K562 (cell line): ENCODE results near the gene GALM. TPM values are rescaled to one million over a fixed set of nuclear protein-coding genes. Genes with fewer than 3 reads are reported as not detected.

Source experiments
- ADNP ChIP-seq: fragments of 200-800 bp; sonication (Bioruptor generic); IDR thresholded peaks from 2 replicates; pipeline ENCODE4 v1.6.1; 2016; ENCODE audit warnings: missing genetic modification characterization, missing compliant biosample characterization
- BHLHE40 ChIP-seq: IDR thresholded peaks from 2 replicates; pipeline ENCODE4 v1.6.1; 2011; ENCODE audit warnings: low read length, improper control_type of control experiment
- CEBPB ChIP-seq: fragments of 450-650 bp; IDR thresholded peaks from 2 replicates; pipeline ENCODE4 v1.6.1; 2016; ENCODE audit warnings: missing genetic modification characterization, missing compliant biosample characterization
- E2F5 ChIP-seq: sonication (generic); formaldehyde crosslinking; IDR thresholded peaks from 2 replicates; pipeline ENCODE4 v1.8.0; 2022; ENCODE audit warnings: mild to moderate bottlenecking, missing genetic modification reagents
- ILF3 ChIP-seq: fragments of 450-650 bp; IDR thresholded peaks from 2 replicates; pipeline ENCODE4 v1.6.1; 2018; ENCODE audit warnings: antibody characterized with exemption, mild to moderate bottlenecking, moderate library complexity, borderline replicate concordance
- MNT ChIP-seq, 2 experiments: fragments of 450-650 bp; conservative IDR thresholded peaks; 2 replicates each; pipeline ENCODE4 v1.6.1; 2017; ENCODE audit warnings: mild to moderate bottlenecking in 2 of 2, moderate library complexity in 2 of 2
- NFIC ChIP-seq: fragments of 450-650 bp; IDR thresholded peaks from 2 replicates; pipeline ENCODE4 v1.6.1; 2017; ENCODE audit warnings: mild to moderate bottlenecking, inconsistent platforms
- PRMT5 ChIP-seq: sonication (generic); formaldehyde crosslinking; IDR thresholded peaks from 2 replicates; pipeline ENCODE4 v1.5.0; 2020; ENCODE audit warnings: missing genetic modification reagents
- RFX1 ChIP-seq: fragments of 450-650 bp; IDR thresholded peaks from 2 replicates; pipeline ENCODE4 v1.6.1; 2016; ENCODE audit warnings: mild to moderate bottlenecking, moderate library complexity
- ZNF407 ChIP-seq: fragments of 450-650 bp; IDR thresholded peaks from 2 replicates; pipeline ENCODE4 v1.6.1; 2016; ENCODE audit warnings: low read depth
- ZNF436 ChIP-seq: fragments of 250-450, 450-650 bp; sonication (Bioruptor Pico); formaldehyde crosslinking; IDR thresholded peaks from 2 replicates; pipeline ENCODE4 v1.7.0; 2020; ENCODE audit warnings: mild to moderate bottlenecking
- ZNF785 ChIP-seq: fragments of 250-450 bp; sonication (Bioruptor Pico); IDR thresholded peaks from 2 replicates; pipeline ENCODE4 v1.4.0; 2020; ENCODE audit warnings: mild to moderate bottlenecking
- polyA plus RNA-seq, 8 experiments: library from polyadenylated mRNA; depleted of rRNA in 4 of 8; stranded (reverse) in 5 of 8; unstranded in 3 of 8; fragments of >200 nt; fragmentation: Nextera tagmentation in 2 of 8; fragmentation: Illumina TruSeq in 1 of 8; extraction: Ambion mirVana in 2 of 8; extraction: Trizol in 1 of 8; gene quantifications; 2 replicates each; pipeline versions ENCODE4 v1.2.1 to v1.2.3, GENCODE V29; 2011 to 2014; ENCODE audit warnings: inconsistent platforms in 1 of 8, missing spikeins in 1 of 8
- total RNA-seq, 7 experiments: library from RNA; depleted of rRNA in 6 of 7; stranded (reverse); fragments of >200 nt in 6 of 7; fragmentation: Illumina TruSeq in 2 of 7; extraction: Trizol in 2 of 7; gene quantifications; 2 replicates each; pipeline versions ENCODE4 v1.2.1 to v1.2.3, GENCODE V29; 2011 to 2021; ENCODE audit warnings: low replicate concordance in 1 of 7

The GALM gene
- total and polyA plus RNA-seq, 9 of the 15 experiments (the other 6 are each of a cell fraction or from before 2014, with no cell fraction given), result 22.1 to 51.7 (median 27.9) TPM

DNA sequence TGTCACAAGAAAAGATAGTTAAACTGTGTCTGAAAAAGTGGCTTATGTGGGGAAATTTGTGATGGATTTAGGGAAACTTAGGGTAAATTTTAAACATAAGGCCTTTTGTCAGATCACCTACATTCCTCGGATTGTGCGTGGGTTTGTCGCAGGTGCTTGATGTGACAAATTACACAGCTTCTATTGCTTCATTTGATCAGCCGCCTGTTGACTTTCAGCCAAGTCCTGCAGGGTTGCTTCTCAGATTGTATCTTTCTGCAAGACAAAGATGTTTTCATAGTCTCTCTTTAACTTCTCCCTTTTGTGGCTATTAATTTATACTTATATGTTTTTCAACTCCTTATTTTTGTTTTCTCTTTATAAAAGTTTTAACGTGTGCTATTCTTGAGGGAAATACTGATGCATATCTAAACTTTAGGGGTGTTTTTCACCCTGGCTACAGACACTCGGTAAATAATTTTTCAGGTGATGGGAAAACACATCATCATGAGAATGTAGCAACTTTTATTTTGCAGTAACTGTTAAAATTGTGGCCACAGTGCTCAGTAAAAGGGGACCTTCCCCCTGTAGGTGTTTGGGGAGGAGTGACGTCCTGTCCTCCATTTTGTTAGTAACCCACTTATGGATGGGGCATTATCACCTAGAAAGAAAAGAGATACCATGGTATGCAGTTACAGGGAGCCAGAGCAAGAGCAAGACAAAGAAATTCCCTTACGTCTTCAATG, 31.4 kb downstream of the GALM start (continued):
- TF ChIP-seq ZNF407 (no peak), ILF3 (no peak), E2F5 (no peak), PRMT5 (CRISPR knock-in tag) (no peak), ADNP (tag) (no peak), NFIC (peak; percentile 37; the same call in 1 of the 2 replicates), BHLHE40 (no peak), CEBPB (0 out of 2 replicates have a peak, but pooled peaks have one; percentile 29), MNT (conservative IDR thresholded peaks at IDR 0.05) (no peak), ZNF785 (CRISPR knock-in tag) (no peak), RFX1 (no peak), ZNF436 (CRISPR knock-in tag) (no peak)
